IMR-90 (cell line): ENCODE results near the gene SLC35A4. TPM values are rescaled to one million over a fixed set of nuclear protein-coding genes. Genes with fewer than 3 reads are reported as not detected.

Experiments used
- ATAC-seq: fragments of 200-7000 bp; cut with Tn5 transposase; 2 replicates; pipeline ENCODE4 v1.9.1; 2020; ENCODE audit warnings: low read depth, mild to moderate bottlenecking, moderate library complexity
- BruUV-seq: library from RNA; stranded (reverse); fragments of 400-500 nt; replicated peaks from 2 replicates; lab custom pipeline; 2021; lab: Mats Ljungman, UMichigan
- CTCF ChIA-PET: fragments of 300-600 bp; formaldehyde crosslinking; extraction: SDS; loops from one replicate; lab custom pipeline; 2021; ENCODE audit warnings: antibody characterized with exemption; lab: Yijun Ruan, JAX
- POLR2A ChIA-PET: fragments of 300-600 bp; sonication (Branson Sonifier 250); formaldehyde crosslinking; loops from one replicate; lab custom pipeline; 2022; ENCODE audit warnings: antibody characterized with exemption; ENCODE audit not compliant: unreplicated experiment; lab: Charles Lee
- DNase-seq: peaks from one replicate; pipeline ENCODE4 v3.0.0; 2013
- H2AFZ ChIP-seq: replicated peaks from 2 replicates; pipeline ENCODE3; 2013; ENCODE audit warnings: low read length, mild to moderate bottlenecking; ENCODE audit not compliant: poor library complexity
- H2AK5ac ChIP-seq: 2 replicates; pipeline ENCODE4 v1.6.1; 2013; ENCODE audit warnings: low read depth, low read length, inconsistent platforms
- H2AK9ac ChIP-seq: replicated peaks from 2 replicates; pipeline ENCODE3; 2013; ENCODE audit warnings: mild to moderate bottlenecking, low read depth, low read length, moderate library complexity; ENCODE audit not compliant: poor library complexity
- H2BK120ac ChIP-seq: 2 replicates; pipeline ENCODE4 v1.6.1; 2013; ENCODE audit warnings: low read depth, low read length, inconsistent platforms
- H2BK15ac ChIP-seq: 3 replicates; pipeline ENCODE4 v1.6.1; 2013; ENCODE audit warnings: low read depth, low read length, inconsistent platforms
- H2BK20ac ChIP-seq: 2 replicates; pipeline ENCODE4 v1.6.1; 2013; ENCODE audit warnings: low read depth, mild to moderate bottlenecking, inconsistent platforms, low read length, moderate library complexity
- H2BK5ac ChIP-seq: 2 replicates; pipeline ENCODE4 v1.6.1; 2013; ENCODE audit warnings: mild to moderate bottlenecking, low read depth, low read length, inconsistent platforms; ENCODE audit not compliant: poor library complexity, severe bottlenecking
- H3K14ac ChIP-seq: replicated peaks from 2 replicates; pipeline ENCODE4 v1.6.1; 2013; ENCODE audit warnings: low read depth, low read length, inconsistent platforms
- H3K18ac ChIP-seq: 2 replicates; pipeline ENCODE4 v1.6.1; 2013; ENCODE audit warnings: low read depth, low read length, control low read depth
- H3K23ac ChIP-seq: 2 replicates; pipeline ENCODE4 v1.6.1; 2013; ENCODE audit warnings: low read depth, low read length, inconsistent platforms
- H3K27ac ChIP-seq: 2 replicates; pipeline ENCODE4 v1.5.1; 2013; ENCODE audit warnings: mild to moderate bottlenecking, control low read depth, low read length; ENCODE audit not compliant: insufficient read depth
- H3K27me3 ChIP-seq: 2 replicates; pipeline ENCODE4 v1.6.1; 2013; ENCODE audit warnings: low read length; ENCODE audit not compliant: control insufficient read depth, insufficient read depth
- H3K36me3 ChIP-seq: 2 replicates; pipeline ENCODE4 v1.6.1; 2013; ENCODE audit warnings: low read length, mixed read lengths; ENCODE audit not compliant: control insufficient read depth, insufficient read depth
- H3K4ac ChIP-seq: 2 replicates; pipeline ENCODE4 v1.6.1; 2013; ENCODE audit warnings: low read depth, low read length, inconsistent platforms
- H3K4me1 ChIP-seq: 2 replicates; pipeline ENCODE4 v1.6.1; 2013; ENCODE audit warnings: low read length, mixed read lengths; ENCODE audit not compliant: control insufficient read depth, insufficient read depth
- H3K4me2 ChIP-seq: 2 replicates; pipeline ENCODE4 v1.6.1; 2013; ENCODE audit warnings: low read depth, mild to moderate bottlenecking, control low read depth, low read length, moderate library complexity
- H3K4me3 ChIP-seq: 2 replicates; pipeline ENCODE4 v1.5.1; 2013; ENCODE audit warnings: low read depth, mild to moderate bottlenecking, control low read depth, low read length, moderate library complexity; ENCODE audit not compliant: insufficient read depth
- H3K56ac ChIP-seq: 2 replicates; pipeline ENCODE4 v1.6.1; 2013; ENCODE audit warnings: low read length, inconsistent platforms; ENCODE audit not compliant: insufficient read depth; ENCODE audit errors: extremely low read depth
- H3K79me1 ChIP-seq, 2 experiments: 2 replicates each; pipeline ENCODE4 v1.6.1; 2013; ENCODE audit warnings: low read length in 2 of 2, inconsistent platforms in 1 of 2, low read depth in 1 of 2
- H3K9ac ChIP-seq: 2 replicates; pipeline ENCODE4 v1.6.1; 2013; ENCODE audit warnings: low read depth, low read length, control low read depth
- H3K9me1 ChIP-seq: 2 replicates; pipeline ENCODE4 v1.6.1; 2013; ENCODE audit warnings: low read length, inconsistent platforms; ENCODE audit not compliant: insufficient read depth
- H3K9me3 ChIP-seq: 2 replicates; pipeline ENCODE4 v1.6.1; 2013; ENCODE audit warnings: low read length; ENCODE audit not compliant: control insufficient read depth, insufficient read depth
- H4K20me1 ChIP-seq: 2 replicates; pipeline ENCODE4 v1.6.1; 2013; ENCODE audit warnings: low read length, inconsistent platforms; ENCODE audit not compliant: insufficient read depth
- H4K5ac ChIP-seq: 2 replicates; pipeline ENCODE4 v1.6.1; 2013; ENCODE audit warnings: mild to moderate bottlenecking, low read depth, low read length, control low read depth
- H4K8ac ChIP-seq, 2 experiments: 2 replicates each; pipeline ENCODE4 v1.6.1; 2013; ENCODE audit warnings: low read depth in 2 of 2, low read length in 2 of 2, control low read depth in 1 of 2, inconsistent platforms in 1 of 2
- H4K91ac ChIP-seq: 2 replicates; pipeline ENCODE4 v1.6.1; 2013; ENCODE audit warnings: low read depth, low read length, inconsistent platforms; ENCODE audit not compliant: insufficient read depth
- BHLHE40 ChIP-seq: fragments of 150-350 bp; IDR thresholded peaks from 2 replicates; pipeline ENCODE4 v1.6.1; 2016; ENCODE audit warnings: mild to moderate bottlenecking, low read depth, low read length
- CTCF ChIP-seq: conservative IDR thresholded peaks from 2 replicates; pipeline ENCODE4 v1.5.1; 2012; ENCODE audit warnings: mild to moderate bottlenecking, low read depth, low read length, improper control_type of control experiment
- FOS ChIP-seq: fragments of 150-350 bp; IDR thresholded peaks from 2 replicates; pipeline ENCODE4 v1.6.1; 2016; ENCODE audit warnings: low read depth, low read length
- RAD21 ChIP-seq: IDR thresholded peaks from 2 replicates; pipeline ENCODE4 v1.6.1; 2012; ENCODE audit warnings: low read length, improper control_type of control experiment
- RFX5 ChIP-seq: IDR thresholded peaks from 2 replicates; pipeline ENCODE4 v1.8.0; 2012; ENCODE audit warnings: low read depth, mild to moderate bottlenecking, low read length, moderate library complexity
- WGBS, 2 experiments: methylation state at CpG; one replicate each; pipeline versions ENCODE4 v1.1.5 to v1.1.7; 2013; ENCODE audit warnings: missing lambda C conversion rate in 2 of 2; ENCODE audit not compliant: insufficient read length in 1 of 2; ENCODE audit errors: extremely low coverage in 2 of 2; 5-methylcytosine and 5-hydroxymethylcytosine counted together
- dilution Hi-C: fragments of 300-500 bp; cut with HindIII; formaldehyde crosslinking; loops from one replicate; pipeline ENCODE4 v1.14.3; 2018; ENCODE audit warnings: low sequenced_read_pairs; ENCODE audit not compliant: unreplicated experiment
- in situ Hi-C: fragments of 300-500 bp; cut with MboI; formaldehyde crosslinking; loops from 3 replicates; pipeline ENCODE4 v1.14.3; 2019; ENCODE audit warnings: low sequenced_read_pairs, inconsistent platforms, mixed read lengths
- intact Hi-C: fragments of 100-400 bp; cut with micrococcal nuclease; formaldehyde crosslinking; loops from 2 replicates; pipeline ENCODE4 v1.10.0; 2022
- polyA plus RNA-seq, 3 experiments: library from polyadenylated mRNA; depleted of rRNA; stranded (reverse); fragments of >200 nt; gene quantifications; 2 replicates each; pipeline ENCODE4 v1.2.3, GENCODE V29; 2012; ENCODE audit warnings: low replicate concordance in 1 of 3
- total RNA-seq: library from RNA; depleted of rRNA; stranded (reverse); fragments of >200 nt; gene quantifications from 2 replicates; pipeline ENCODE4 v1.2.3, GENCODE V29; 2012

The SLC35A4 gene
- total and polyA plus RNA-seq, 2 of the 4 experiments (the other 2 are of a cell fraction), result 19.2 to 66.4 TPM

GRCh38 chr5:140555747-140556312 is 8.8 kb upstream of the SLC35A4 start:
- Histone ChIP-seq H3K56ac (no peak overlapping the region), H3K4me1 (peaks cover 16% of the 10 kb centered on the region), H3K4me3 (peak overlapping the region; percentile 92), H3K18ac (no peak overlapping the region), H2BK15ac (no peak overlapping the region), H3K36me3 (peaks cover 20% of the 10 kb centered on the region), H3K27me3 (no peaks in the 10 kb centered on the region), H3K27ac (no peak overlapping the region), H3K9me3 (no peaks in the 10 kb centered on the region), H4K20me1 (peaks cover 20% of the 10 kb centered on the region), H3K4ac (no peak overlapping the region; the same call in 1 of the 2 replicates), H2BK5ac (no peak overlapping the region), H2AK5ac (no peak overlapping the region), H4K8ac (no peak overlapping the region), H2AK9ac (no peak overlapping the region), H3K79me1 (peaks cover 22 to 60% of the 10 kb centered on the region in 2 experiments), H2BK20ac (no peak overlapping the region), H2BK120ac (no peak overlapping the region), H3K14ac (no peak overlapping the region), H3K23ac (no peak overlapping the region; the same call in 1 of the 2 replicates), H3K4me2 (peak overlapping the region; percentile 79), H4K5ac (peak overlapping the region; percentile 25; the same call in 1 of the 2 replicates), H2AFZ (no peak overlapping the region), H3K9ac (peak overlapping the region; percentile 97), H4K91ac (no peak overlapping the region), H3K9me1 (peaks cover 9% of the 10 kb centered on the region)
- no peak for TF ChIP-seq RFX5
- no peak for TF ChIP-seq BHLHE40
- TF ChIP-seq CTCF, result no peak
- TF ChIP-seq RAD21, result no peak
- no peak for TF ChIP-seq FOS
- no CpG with 5 or more reads among the region's 1 CpG for WGBS, 2 experiments
- CTCF ChIA-PET, result interaction anchor here (0.7 kb wide), 1 partner anchor 32 kb away, joined by 3 read pairs; no protein-coding TSS in a partner anchor
- intact Hi-C loops, result no loop called here
- no peak for ATAC-seq
- in situ Hi-C loops, result no loop called here
- dilution Hi-C loops, result no loop called here
- no peak for DNase-seq
- POLR2A ChIA-PET, result no interaction called here
- no TSS peak for BruUV-seq
